ENCODE data around the gene RNF212.

DNA sequence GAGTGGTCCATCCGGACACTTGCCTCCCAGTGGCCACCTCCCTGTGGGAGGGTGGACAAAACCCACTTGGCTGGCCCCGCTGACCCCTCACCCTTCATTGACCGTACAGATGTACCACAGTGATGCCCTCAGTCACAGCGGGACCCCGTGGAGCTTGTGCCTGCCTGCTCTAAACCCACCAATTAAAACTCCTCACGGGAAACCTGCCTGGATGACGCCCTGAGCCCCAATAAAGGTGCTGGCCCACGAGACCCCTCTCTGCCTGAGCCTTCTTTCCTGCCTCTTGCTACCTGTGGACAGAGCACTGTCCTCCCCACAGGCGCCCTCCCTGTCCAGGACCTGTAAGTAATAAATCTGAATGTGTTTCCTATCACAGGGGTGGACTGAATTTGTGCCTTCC lies 32.9 kb downstream of the RNF212 start:
- TF ChIP-seq POLR2AphosphoS5 (IDR thresholded peaks at IDR 0.05), result no peak
- TF ChIP-seq, protein P1, sequence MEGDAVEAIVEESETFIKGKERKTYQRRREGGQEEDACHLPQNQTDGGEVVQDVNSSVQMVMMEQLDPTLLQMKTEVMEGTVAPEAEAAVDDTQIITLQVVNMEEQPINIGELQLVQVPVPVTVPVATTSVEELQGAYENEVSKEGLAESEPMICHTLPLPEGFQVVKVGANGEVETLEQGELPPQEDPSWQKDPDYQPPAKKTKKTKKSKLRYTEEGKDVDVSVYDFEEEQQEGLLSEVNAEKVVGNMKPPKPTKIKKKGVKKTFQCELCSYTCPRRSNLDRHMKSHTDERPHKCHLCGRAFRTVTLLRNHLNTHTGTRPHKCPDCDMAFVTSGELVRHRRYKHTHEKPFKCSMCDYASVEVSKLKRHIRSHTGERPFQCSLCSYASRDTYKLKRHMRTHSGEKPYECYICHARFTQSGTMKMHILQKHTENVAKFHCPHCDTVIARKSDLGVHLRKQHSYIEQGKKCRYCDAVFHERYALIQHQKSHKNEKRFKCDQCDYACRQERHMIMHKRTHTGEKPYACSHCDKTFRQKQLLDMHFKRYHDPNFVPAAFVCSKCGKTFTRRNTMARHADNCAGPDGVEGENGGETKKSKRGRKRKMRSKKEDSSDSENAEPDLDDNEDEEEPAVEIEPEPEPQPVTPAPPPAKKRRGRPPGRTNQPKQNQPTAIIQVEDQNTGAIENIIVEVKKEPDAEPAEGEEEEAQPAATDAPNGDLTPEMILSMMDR (IDR thresholded peaks at IDR 0.05), result no peak

Measured in stomach (tissue), 4 donors.